Heart left ventricle (tissue), 13 donors: ENCODE data around the gene ZRANB1.

ENCODE experiments used
- CTCF ChIP-seq, 12 donors: fragments of 200-600 bp; sonication (generic) in 4 of 12; IDR thresholded peaks; one replicate each; pipeline versions ENCODE4 v1.5.0 to v1.8.0; 2018 to 2022; ENCODE audit warnings: antibody characterized with exemption in 12 of 12, mild to moderate bottlenecking in 5 of 12
- POLR2A ChIP-seq, 2 donors: fragments of 450-650 bp; IDR thresholded peaks; one replicate each; pipeline ENCODE4 v1.6.1; 2017; ENCODE audit warnings: antibody characterized with exemption in 2 of 2, mild to moderate bottlenecking in 2 of 2, moderate library complexity in 2 of 2
- donor health status: ischemic (EF 13 %, LVEDD 7.1; RV severe dilation, severe dysfunction).
- donor health status: DM: no; HTN: yes; CAD: no.
- donor health status: DM: no; HTN: no; CAD: no.
- donor health status: ischemic (EF 25% LVEDD 6.9; RV normal size, moderate dysfunction).
- donor health status: ischemic (EF 25% LVEDD 5.7; RV mildly dilated, moderate dysfunction).
- donor health status: ischemic (EF 35%, LVEDD 5.7; RV mildly dilated, moderate dysfunction).
- donor health status: nonischemic (EF 11% LVEDD 7.7; RV severe dilation, severe dysfunction).
- donor health status: DM: yes; HTN: yes; CAD: no.
- donor health status: PGD.
- donor health status: ischemic (EF 29% LVEDD 5.4; RV normal size, mild dysfunction).
- donor health status: nonischemic (EF 23%, LVEDD 6.1; RV moderate dilation, normal function).

- no peak for TF ChIP-seq CTCF (IDR thresholded peaks at IDR 0.05)
- TF ChIP-seq POLR2A (IDR thresholded peaks at IDR 0.05) = no peak
Observed at GRCh38 chr10:124991835-124992234, 49.9 kb downstream of the ZRANB1 start.
